ENCODE results near the gene RITA1. TPM values are rescaled to one million over a fixed set of nuclear protein-coding genes. Genes with fewer than 3 reads are reported as not detected.

RITA1 gene
- polyA plus RNA-seq, 2 of the 4 experiments (the other 2 are of a cell fraction), result 18.6 to 20.5 TPM

DNA sequence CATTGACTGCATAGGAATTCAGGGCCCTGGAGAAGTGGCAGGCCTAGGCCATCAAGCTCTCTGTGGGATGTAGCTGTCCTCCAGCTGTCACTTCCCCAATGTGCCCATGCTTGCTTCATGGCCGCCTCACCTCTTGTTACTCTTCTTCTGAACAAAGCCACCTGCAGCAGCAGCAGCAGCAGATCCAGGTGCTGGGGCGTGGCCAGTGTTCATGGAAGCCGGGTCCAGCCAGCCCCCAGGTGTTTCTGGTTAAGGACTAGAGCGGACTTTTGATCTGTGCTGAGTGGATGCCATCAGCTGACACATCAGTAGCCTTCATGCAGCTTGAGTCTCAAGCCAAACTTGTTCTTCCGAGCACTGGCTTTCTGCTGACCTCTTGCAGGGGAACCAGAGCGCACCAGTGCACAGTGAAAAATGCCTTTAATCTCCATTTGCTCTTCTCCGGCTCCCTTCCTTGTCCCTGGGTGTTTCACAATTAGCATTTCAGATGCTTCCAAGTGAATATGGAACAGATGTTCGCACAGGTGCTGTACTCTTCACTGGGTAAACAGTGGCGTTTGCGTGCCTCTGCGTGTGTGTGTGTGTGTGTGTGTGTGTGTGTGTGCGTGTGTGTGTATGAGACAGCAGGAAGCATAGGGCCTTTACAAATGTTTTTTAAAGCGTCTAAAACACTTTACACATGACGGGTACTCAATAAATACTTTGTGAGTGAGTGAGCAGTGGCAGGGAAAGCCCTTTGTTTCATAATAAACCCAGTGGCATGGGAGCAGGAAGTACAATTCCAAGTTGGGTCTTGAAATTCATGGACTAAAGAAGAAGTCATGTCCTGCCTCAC lies 55.9 kb downstream of the RITA1 start:
- H3K4me3 ChIP-seq, result no peak overlapping the region
- ATAC-seq (peak; percentile 35 to 55; a peak in 5 of 6 replicates), DNase-seq (ENCODE audit: low read depth in 1 of 2, low spot score in 1 of 2) (peak in 1 of 2 experiments; percentile 66), FAIRE-seq (no peak)
- H3K9me3 ChIP-seq, result no peaks in the 10 kb centered on the region
- TF ChIP-seq ZFP36 (IDR thresholded peaks at IDR 0.05; ENCODE audit: borderline replicate concordance, partially characterized antibody) (no peak), FOSL2 (IDR thresholded peaks at IDR 0.05) (no peak), FOSL2 (CRISPR knock-in tag; IDR thresholded peaks at IDR 0.05) (peak; percentile 77)
- peaks cover 38% of the 10 kb centered on the region for H3K4me1 ChIP-seq
- H3K4me2 ChIP-seq, result peak overlapping the region; percentile 44
- ChIA-PET POLR2A (interaction anchor here (0.8 to 1.1 kb wide), 2 partner anchors 18 to 20 kb away, joined by 3 read pairs; partner anchors contain the start of gene TPCN1), CTCF (interaction anchor here (1.4 kb wide), 1 partner anchor 15 kb away, joined by 3 read pairs; no protein-coding TSS in a partner anchor)
- WGBS (ENCODE audit: missing lambda C conversion rate), result 63% methylated on average over 14 of the region's 14 CpGs
- peak overlapping the region in 1 of 2 experiments; percentile 62; a peak in 2 of 6 replicates for H3K27ac ChIP-seq

Small RNAs within 50 kb of the gene (small RNA-seq; reads per million reads assigned to genes)
- 0 reads per million in 6 experiments for gene MIR7106
- 0 reads per million in 6 experiments for gene RF00019

Other genes with a start within 250 kb of the RITA1 start
- 36.7 and 38.9 TPM in 2 replicates for gene OAS3, start 247.2 kb upstream of the RITA1 start, polyA plus RNA-seq (2011; rRNA removed)
- 22.7 to 23.3 TPM (median 22.9 TPM) in 3 replicates for gene OAS3, start 247.2 kb upstream of the RITA1 start, polyA plus RNA-seq (2017; fragmentation: RNase III; extraction: RNeasy Plus Mini Kit Qiagen cat#74134 plus additional on column Dnase treatment)
- 0.19 and 0.36 TPM in 2 replicates for gene OAS2, start 207.2 kb upstream of the RITA1 start, polyA plus RNA-seq (2011; rRNA removed)
- 0.05 TPM in 1 of 3 replicates, not detected in the others for gene OAS2, start 207.2 kb upstream of the RITA1 start, polyA plus RNA-seq (2017; fragmentation: RNase III; extraction: RNeasy Plus Mini Kit Qiagen cat#74134 plus additional on column Dnase treatment)
- gene DTX1, start 129.0 kb upstream of the RITA1 start, polyA plus RNA-seq (2011; rRNA removed), result 0.28 and 0.36 TPM in 2 replicates
- 0.28 to 0.37 TPM (median 0.29 TPM) in 3 replicates for gene DTX1, start 129.0 kb upstream of the RITA1 start, polyA plus RNA-seq (2017; fragmentation: RNase III; extraction: RNeasy Plus Mini Kit Qiagen cat#74134 plus additional on column Dnase treatment)
- gene RASAL1, start 50.0 kb upstream of the RITA1 start, polyA plus RNA-seq (2011; rRNA removed), result 0.34 and 0.36 TPM in 2 replicates
- gene RASAL1, start 50.0 kb upstream of the RITA1 start, polyA plus RNA-seq (2017; fragmentation: RNase III; extraction: RNeasy Plus Mini Kit Qiagen cat#74134 plus additional on column Dnase treatment), result 0.18 to 0.30 TPM (median 0.30 TPM) in 3 replicates
- gene CFAP73, start 36.0 kb upstream of the RITA1 start, polyA plus RNA-seq (2011; rRNA removed), result not detected in 2 replicates
- gene CFAP73, start 36.0 kb upstream of the RITA1 start, polyA plus RNA-seq (2017; fragmentation: RNase III; extraction: RNeasy Plus Mini Kit Qiagen cat#74134 plus additional on column Dnase treatment), result 0.05 TPM in 1 of 3 replicates, not detected in the others
- 60.6 and 62.4 TPM in 2 replicates for gene DDX54, start 243 bp upstream of the RITA1 start, polyA plus RNA-seq (2011; rRNA removed)
- 55.9 to 64.5 TPM (median 62.2 TPM) in 3 replicates for gene DDX54, start 243 bp upstream of the RITA1 start, polyA plus RNA-seq (2017; fragmentation: RNase III; extraction: RNeasy Plus Mini Kit Qiagen cat#74134 plus additional on column Dnase treatment)
- 24.1 and 28.7 TPM in 2 replicates for gene TPCN1, start 35.7 kb downstream of the RITA1 start, polyA plus RNA-seq (2011; rRNA removed)
- 20.5 to 21.9 TPM (median 21.0 TPM) in 3 replicates for gene TPCN1, start 35.7 kb downstream of the RITA1 start, polyA plus RNA-seq (2017; fragmentation: RNase III; extraction: RNeasy Plus Mini Kit Qiagen cat#74134 plus additional on column Dnase treatment)
- 11.0 and 14.4 TPM in 2 replicates for gene SLC8B1, start 149.4 kb downstream of the RITA1 start, polyA plus RNA-seq (2011; rRNA removed)
- gene SLC8B1, start 149.4 kb downstream of the RITA1 start, polyA plus RNA-seq (2017; fragmentation: RNase III; extraction: RNeasy Plus Mini Kit Qiagen cat#74134 plus additional on column Dnase treatment), result 9.7 to 12.2 TPM (median 11.3 TPM) in 3 replicates
- gene PLBD2, start 172.9 kb downstream of the RITA1 start, polyA plus RNA-seq (2011; rRNA removed), result 13.2 and 22.3 TPM in 2 replicates
- gene PLBD2, start 172.9 kb downstream of the RITA1 start, polyA plus RNA-seq (2017; fragmentation: RNase III; extraction: RNeasy Plus Mini Kit Qiagen cat#74134 plus additional on column Dnase treatment), result 21.9 to 25.9 TPM (median 25.8 TPM) in 3 replicates
- gene SDS, start 218.2 kb downstream of the RITA1 start, polyA plus RNA-seq (2011; rRNA removed), result 3.7 and 3.9 TPM in 2 replicates
- gene SDS, start 218.2 kb downstream of the RITA1 start, polyA plus RNA-seq (2017; fragmentation: RNase III; extraction: RNeasy Plus Mini Kit Qiagen cat#74134 plus additional on column Dnase treatment), result 5.4 to 7.3 TPM (median 6.5 TPM) in 3 replicates
- gene SDSL, start 236.7 kb downstream of the RITA1 start, polyA plus RNA-seq (2011; rRNA removed), result 21.0 and 22.0 TPM in 2 replicates
- 26.3 to 28.0 TPM (median 26.7 TPM) in 3 replicates for gene SDSL, start 236.7 kb downstream of the RITA1 start, polyA plus RNA-seq (2017; fragmentation: RNase III; extraction: RNeasy Plus Mini Kit Qiagen cat#74134 plus additional on column Dnase treatment)